ENCODE results near the gene WDR76. TPM values are rescaled to one million over a fixed set of nuclear protein-coding genes. Genes with fewer than 3 reads are reported as not detected.
"Not testable (repeated sequence)": the region's sequence is repeated elsewhere in the genome, so short reads cannot be mapped to it uniquely, and the experiment has no call there.

WDR76 gene
- total RNA-seq, 2 experiments from 2014 or later = 76.8 to 89.2 TPM

GRCh38 chr15:43825305-43825704 lies 1.5 kb upstream of the WDR76 start:
- ChIA-PET POLR2A (interaction anchor here (0.5 to 1.1 kb wide), 3 partner anchors 12 to 49 kb away, joined by 3 to 6 read pairs (median 4); partner anchors contain the start of gene ELL3), CTCF (interaction anchor here (0.6 to 1.0 kb wide), 4 partner anchors 12 to 1768 kb away, joined by 3 to 6 read pairs (median 4); no protein-coding TSS in a partner anchor)
- not testable (repeated sequence) for H3K27me3 Mint-ChIP-seq, H3K9me3 Mint-ChIP-seq, DNase-seq, H3K4me3 Mint-ChIP-seq
- H3K4me1 Mint-ChIP-seq = peaks cover 60% of the 10 kb centered on the region
- H3K27ac Mint-ChIP-seq = peak overlapping the region; percentile 97
- H3K36me3 Mint-ChIP-seq (ENCODE audit: low read depth) = peaks cover 42% of the 10 kb centered on the region

DNA sequence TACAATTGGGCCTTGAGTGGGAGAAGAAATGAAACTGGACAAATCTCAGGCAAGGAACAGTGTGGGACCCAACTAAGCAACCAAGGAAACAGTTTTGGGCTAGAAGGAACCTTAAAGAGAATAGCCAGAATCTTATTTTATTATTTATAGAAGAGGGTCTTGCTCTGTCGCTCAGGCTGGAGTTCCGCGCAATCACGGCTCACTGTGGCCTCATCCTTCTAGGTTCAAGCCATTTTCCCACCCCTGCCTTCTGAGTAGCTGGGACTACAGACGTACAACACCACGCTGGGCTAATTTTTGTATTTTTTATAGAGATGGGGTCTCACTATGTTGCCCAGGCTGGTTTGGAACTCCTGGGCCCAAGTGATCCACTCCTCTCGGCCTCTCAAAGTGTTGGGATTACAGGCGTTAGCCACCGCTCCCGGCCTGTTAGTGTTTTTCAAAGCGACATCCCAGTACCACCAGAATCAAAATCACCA lies 734 bp upstream of the WDR76 start:
- H3K9me3 Mint-ChIP-seq = peaks cover 2% of the 10 kb centered on the region
- CTCF ChIA-PET = no interaction called here
- peak overlapping the region; percentile 97 for H3K27ac Mint-ChIP-seq
- DNase-seq = no peak
- POLR2A ChIA-PET = no interaction called here
- peak overlapping the region; percentile 96 for H3K4me3 Mint-ChIP-seq
- H3K36me3 Mint-ChIP-seq (ENCODE audit: low read depth) = peaks cover 47% of the 10 kb centered on the region
- H3K4me1 Mint-ChIP-seq = peaks cover 65% of the 10 kb centered on the region
- H3K27me3 Mint-ChIP-seq = no peaks in the 10 kb centered on the region

- Mint-ChIP-seq H3K4me1 (peaks cover 63% of the 10 kb centered on the region), H3K27ac (peak overlapping the region; percentile 97), H3K9me3 (peaks cover 2% of the 10 kb centered on the region), H3K4me3 (peak overlapping the region; percentile 96), H3K36me3 (ENCODE audit: low read depth) (peaks cover 52% of the 10 kb centered on the region), H3K27me3 (no peaks in the 10 kb centered on the region)
- peak; percentile 42 for DNase-seq
- CTCF ChIA-PET = interaction anchor here (1.3 to 1.4 kb wide), 2 partner anchors 9 to 13 kb away, joined by 3 to 5 read pairs; no protein-coding TSS in a partner anchor
- POLR2A ChIA-PET = interaction anchor here (0.6 to 0.9 kb wide), 3 partner anchors 21 to 35 kb away, joined by 3 to 4 read pairs (median 3); partner anchors contain the start of genes HYPK and SERINC4
These were observed 1.4 kb downstream of the WDR76 start for GRCh38 chr15:43828061-43828657.

DNA sequence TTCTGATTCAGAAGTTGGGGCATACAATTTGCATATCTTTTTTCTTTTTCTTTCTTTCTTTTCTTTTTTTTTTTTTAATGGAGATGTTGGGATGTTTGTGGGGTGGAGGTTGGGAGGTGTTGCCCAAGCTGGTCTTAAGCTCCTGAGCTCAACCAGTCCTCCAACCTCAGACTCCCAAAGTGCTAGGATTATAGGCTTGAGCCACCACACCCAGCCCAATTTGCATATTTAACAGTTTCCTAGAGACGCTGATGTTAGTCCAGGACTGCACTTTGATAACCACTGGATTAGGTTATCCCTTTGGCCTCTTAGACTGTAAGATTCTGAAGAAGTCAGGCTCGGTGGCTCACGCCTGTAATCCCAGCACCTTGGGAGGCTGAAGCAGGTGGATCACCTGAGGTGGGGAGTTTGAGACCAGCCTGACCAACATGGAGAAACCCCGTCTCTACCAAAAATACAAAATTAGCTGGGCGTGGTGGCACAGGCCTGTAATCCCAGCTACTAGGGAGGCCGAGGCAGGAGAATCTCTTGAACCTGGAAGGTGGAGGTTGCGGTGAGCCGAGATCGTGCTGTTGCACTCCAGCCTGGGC lies 3.2 kb downstream of the WDR76 start:
- CTCF ChIA-PET, POLR2A ChIA-PET, DNase-seq, H3K27me3 Mint-ChIP-seq, H3K9me3 Mint-ChIP-seq: not testable (repeated sequence)
- H3K4me1 Mint-ChIP-seq = peaks cover 58% of the 10 kb centered on the region
- peaks cover 52% of the 10 kb centered on the region for H3K36me3 Mint-ChIP-seq (ENCODE audit: low read depth)
- H3K4me3 Mint-ChIP-seq = peak overlapping the region; percentile 96
- peak overlapping the region; percentile 15 for H3K27ac Mint-ChIP-seq

- H3K27me3 Mint-ChIP-seq, DNase-seq, POLR2A ChIA-PET, H3K9me3 Mint-ChIP-seq, H3K27ac Mint-ChIP-seq: not testable (repeated sequence)
- CTCF ChIA-PET = interaction anchor here (0.7 to 1.5 kb wide), 3 partner anchors 21 to 1333 kb away, joined by 3 to 6 read pairs (median 3); no protein-coding TSS in a partner anchor
- Mint-ChIP-seq H3K4me1 (peaks cover 60% of the 10 kb centered on the region), H3K4me3 (peak overlapping the region; percentile 40), H3K36me3 (ENCODE audit: low read depth) (peaks cover 57% of the 10 kb centered on the region)
These were observed 4.0 kb downstream of the WDR76 start for GRCh38 chr15:43830691-43831275.

DNA sequence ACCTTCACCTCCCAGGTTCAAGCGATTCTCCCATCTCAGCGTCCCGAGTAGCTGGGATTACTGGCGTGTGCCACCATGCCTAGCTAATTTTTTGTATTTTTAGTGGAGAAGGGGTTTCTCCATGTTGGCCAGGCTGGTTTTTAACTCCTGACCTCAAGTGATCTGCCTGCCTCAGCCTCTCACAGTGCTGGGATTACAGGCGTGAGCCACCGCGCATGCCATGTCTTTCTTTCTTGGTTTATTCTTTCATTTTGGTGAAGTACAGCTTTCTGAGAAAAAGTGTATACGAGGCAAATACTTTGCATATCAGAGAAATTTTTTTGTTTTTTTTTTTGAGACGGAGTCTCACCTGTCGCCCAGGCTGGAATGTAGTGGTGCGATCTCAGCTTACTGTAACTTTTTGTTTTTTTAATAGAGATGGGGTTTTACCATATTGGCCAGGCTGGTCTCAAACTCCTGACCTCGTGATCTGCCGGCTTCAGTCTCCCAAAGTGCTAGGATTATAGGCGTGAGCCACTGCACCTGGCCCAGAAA lies 4.8 kb downstream of the WDR76 start:
- H3K36me3 Mint-ChIP-seq (ENCODE audit: low read depth) = peaks cover 62% of the 10 kb centered on the region
- POLR2A ChIA-PET, DNase-seq, H3K9me3 Mint-ChIP-seq, H3K27me3 Mint-ChIP-seq: not testable (repeated sequence)
- H3K27ac Mint-ChIP-seq = peak overlapping the region; percentile 83
- CTCF ChIA-PET = interaction anchor here (0.7 to 1.5 kb wide), 4 partner anchors 20 to 1332 kb away, joined by 3 to 6 read pairs (median 4); no protein-coding TSS in a partner anchor
- peak overlapping the region; percentile 55 for H3K4me3 Mint-ChIP-seq
- peaks cover 53% of the 10 kb centered on the region for H3K4me1 Mint-ChIP-seq

DNA sequence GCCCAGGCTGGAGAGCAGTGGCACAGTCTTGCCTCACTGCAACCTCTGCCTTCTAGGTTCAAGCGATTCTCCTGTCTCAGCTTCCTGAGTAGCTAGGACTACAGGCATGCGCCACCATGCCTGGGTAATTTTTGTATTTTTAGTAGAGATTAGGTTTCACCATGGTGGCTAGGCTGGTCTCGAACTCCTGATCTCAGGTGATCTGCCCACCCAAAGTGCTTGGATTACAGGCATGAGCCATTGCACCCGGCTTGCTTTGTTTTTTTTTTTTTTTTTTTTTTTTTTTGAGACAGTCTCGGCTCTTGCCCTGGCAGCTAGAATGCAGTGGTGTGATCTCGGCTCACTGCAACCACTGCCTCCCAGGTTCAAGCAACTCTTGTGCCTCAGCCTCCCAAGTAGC lies 5.7 kb downstream of the WDR76 start:
- DNase-seq, H3K27me3 Mint-ChIP-seq, H3K9me3 Mint-ChIP-seq: not testable (repeated sequence)
- CTCF ChIA-PET = interaction anchor here (1.0 to 1.5 kb wide), 2 partner anchors 19 to 21 kb away, joined by 4 to 6 read pairs; no protein-coding TSS in a partner anchor
- Mint-ChIP-seq H3K36me3 (ENCODE audit: low read depth) (peaks cover 61% of the 10 kb centered on the region), H3K4me3 (peak overlapping the region; percentile 55), H3K4me1 (peaks cover 54% of the 10 kb centered on the region), H3K27ac (peak overlapping the region; percentile 83)
- POLR2A ChIA-PET = interaction anchor here (0.6 kb wide), 1 partner anchor 372 kb away, joined by 3 read pairs; no protein-coding TSS in a partner anchor

GRCh38 chr15:43845421-43845820 lies 18.6 kb downstream of the WDR76 start:
- Mint-ChIP-seq H3K27me3 (no peaks in the 10 kb centered on the region), H3K4me3 (no peak overlapping the region), H3K4me1 (peaks cover 3% of the 10 kb centered on the region), H3K27ac (no peak overlapping the region), H3K36me3 (ENCODE audit: low read depth) (peaks cover 42% of the 10 kb centered on the region), H3K9me3 (no peaks in the 10 kb centered on the region)
- ChIA-PET CTCF (interaction anchor here (0.6 to 0.7 kb wide), 3 partner anchors 24 to 1802 kb away, joined by 3 to 5 read pairs (median 4); no protein-coding TSS in a partner anchor), POLR2A (no interaction called here)
- DNase-seq = no peak

DNA sequence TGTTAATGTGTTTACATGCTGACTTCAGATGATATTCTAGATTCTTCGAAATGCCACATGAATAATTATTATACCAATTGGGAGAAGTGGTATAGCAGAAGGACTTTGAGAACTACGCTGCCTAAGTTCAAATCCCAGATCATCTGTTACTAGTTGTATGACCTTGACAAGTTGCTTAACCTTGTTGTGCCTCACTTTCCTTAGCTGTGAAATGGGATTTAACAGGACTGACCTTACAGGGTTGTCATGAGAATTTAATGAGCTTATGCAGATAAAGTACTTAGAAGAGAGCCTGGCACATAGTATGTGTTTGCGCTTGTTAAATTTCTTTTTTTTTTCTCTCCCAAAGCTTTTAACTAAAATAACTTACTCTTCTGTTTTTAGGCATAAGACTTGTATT lies 24.4 kb downstream of the WDR76 start:
- Mint-ChIP-seq H3K4me1 (no peaks in the 10 kb centered on the region), H3K9me3 (no peaks in the 10 kb centered on the region), H3K36me3 (ENCODE audit: low read depth) (peaks cover 39% of the 10 kb centered on the region), H3K27me3 (no peaks in the 10 kb centered on the region), H3K27ac (no peak overlapping the region), H3K4me3 (no peak overlapping the region)
- CTCF ChIA-PET = interaction anchor here (0.7 to 1.5 kb wide), 3 partner anchors 14 to 19 kb away, joined by 3 to 4 read pairs (median 3); no protein-coding TSS in a partner anchor
- POLR2A ChIA-PET = no interaction called here
- DNase-seq = no peak

DNA sequence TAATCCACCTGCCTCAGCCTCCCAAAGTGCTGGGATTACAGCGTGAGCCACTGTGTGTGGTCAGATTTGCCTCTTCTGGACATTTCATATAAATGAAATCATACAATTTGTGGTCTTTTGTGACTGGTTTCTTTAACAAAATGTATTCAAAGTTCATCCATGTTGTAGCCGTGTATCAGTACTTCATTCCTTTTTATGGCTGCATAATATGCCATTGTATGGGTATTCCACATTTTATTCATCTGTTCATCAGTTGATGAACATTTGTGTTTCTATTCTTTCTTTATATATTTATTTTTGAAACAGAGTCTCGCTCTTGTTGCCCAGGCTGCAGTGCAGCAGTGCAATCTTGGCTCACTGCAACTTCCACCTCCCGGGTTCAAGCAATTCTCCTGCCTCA lies 25.8 kb downstream of the WDR76 start:
- no peak overlapping the region for H3K4me3 Mint-ChIP-seq
- POLR2A ChIA-PET = no interaction called here
- no peaks in the 10 kb centered on the region for H3K4me1 Mint-ChIP-seq
- no peak overlapping the region for H3K27ac Mint-ChIP-seq
- H3K36me3 Mint-ChIP-seq (ENCODE audit: low read depth) = peaks cover 48% of the 10 kb centered on the region
- no peaks in the 10 kb centered on the region for H3K9me3 Mint-ChIP-seq
- no peak for DNase-seq
- CTCF ChIA-PET = interaction anchor here (1.5 kb wide), 1 partner anchor 21 kb away, joined by 4 read pairs; no protein-coding TSS in a partner anchor
- H3K27me3 Mint-ChIP-seq = no peaks in the 10 kb centered on the region

DNA sequence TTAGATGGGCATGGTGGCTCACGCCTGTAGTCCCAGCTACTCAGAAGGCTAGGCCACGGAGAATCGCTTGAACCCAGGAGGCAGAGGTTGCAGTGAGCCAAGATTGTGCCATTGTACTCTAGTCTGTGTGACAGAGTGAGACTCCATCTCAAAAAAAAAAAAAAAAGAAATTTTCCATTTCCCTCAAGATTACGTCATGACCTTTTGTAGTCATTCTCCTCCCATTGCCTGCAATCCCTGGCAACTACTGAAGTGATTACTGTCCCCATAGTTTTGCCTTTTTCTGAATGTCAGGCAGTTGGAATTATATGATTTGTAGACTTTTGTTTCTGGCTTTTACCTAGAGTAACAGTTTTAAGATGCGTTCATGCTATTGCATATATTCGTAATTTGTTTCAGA lies 28.0 kb downstream of the WDR76 start:
- Mint-ChIP-seq H3K27ac (no peak overlapping the region), H3K9me3 (no peaks in the 10 kb centered on the region), H3K36me3 (ENCODE audit: low read depth) (peaks cover 54% of the 10 kb centered on the region), H3K4me1 (no peaks in the 10 kb centered on the region), H3K27me3 (no peaks in the 10 kb centered on the region), H3K4me3 (no peak overlapping the region)
- no peak for DNase-seq
- ChIA-PET POLR2A (no interaction called here), CTCF (interaction anchor here (1.5 kb wide), 1 partner anchor 23 kb away, joined by 6 read pairs; no protein-coding TSS in a partner anchor)

- POLR2A ChIA-PET = no interaction called here
These were observed 32.7 kb downstream of the WDR76 start for GRCh38 chr15:43859546-43859945.

More at GRCh38 chr15:43859546-43859945, 32.7 kb downstream of the WDR76 start:
- Mint-ChIP-seq H3K36me3 (ENCODE audit: low read depth) (peaks cover 42% of the 10 kb centered on the region), H3K27me3 (no peaks in the 10 kb centered on the region), H3K4me3 (no peak overlapping the region), H3K4me1 (no peaks in the 10 kb centered on the region), H3K9me3 (no peaks in the 10 kb centered on the region), H3K27ac (no peak overlapping the region)
- CTCF ChIA-PET = no interaction called here
- DNase-seq = no peak
